Brain microvascular endothelial cell (primary cell): ENCODE results near the gene SLC25A44.

Experiments
- DNase-seq: peaks from one replicate; pipeline ENCODE4 v3.0.0-alpha.2; 2020
- H3K27ac ChIP-seq: fragments of 250-450 bp; sonication (Bioruptor Pico); 2 replicates; pipeline ENCODE4 v1.5.1; 2020; ENCODE audit warnings: mild to moderate bottlenecking, moderate library complexity
- H3K27me3 ChIP-seq: fragments of 250-450 bp; sonication (Bioruptor Pico); replicated peaks from 2 replicates; pipeline ENCODE4 v1.5.1; 2020; ENCODE audit warnings: mild to moderate bottlenecking
- H3K36me3 ChIP-seq: fragments of 250-450 bp; sonication (Bioruptor Pico); replicated peaks from 2 replicates; pipeline ENCODE4 v1.5.1; 2020; ENCODE audit warnings: mild to moderate bottlenecking
- H3K4me3 ChIP-seq: 2 replicates; pipeline ENCODE4 v1.5.1; 2011; ENCODE audit warnings: low read depth, mild to moderate bottlenecking, control low read depth, low read length, moderate library complexity
- CTCF ChIP-seq: IDR thresholded peaks from 2 replicates; pipeline ENCODE4 v1.5.1; 2011; ENCODE audit warnings: low read depth, mild to moderate bottlenecking, moderate library complexity, low read length, control low read depth, inconsistent platforms; ENCODE audit errors: missing control alignments
- in situ Hi-C: cut with HindIII; loops from 2 replicates; pipeline ENCODE4 v1.10.0; 2017; ENCODE audit warnings: low sequenced_read_pairs, low pct_ligation_motif_present

The SLC25A44 gene

GRCh38 chr1:156153362-156153761 lies 40.5 kb upstream of the SLC25A44 start, which contains the start of gene SEMA4A:
TSS of gene SEMA4A (plus strand) at chr1:156153585. CDS start at chr1:156154579, 994 bp downstream.
- no peak within 1 kb of the TSS for H3K4me3 ChIP-seq
- TF ChIP-seq CTCF, result no peak
- H3K27me3 ChIP-seq, result peaks cover 8% of the 10 kb centered on the region
- DNase-seq, result no peak
- H3K36me3 ChIP-seq, result no peaks in the 10 kb centered on the region
- in situ Hi-C loops, result no loop called here
- H3K27ac ChIP-seq, result no peak within 1 kb of the TSS

GRCh38 chr1:156154317-156154749 lies 39.6 kb upstream of the SLC25A44 start:
- H3K4me3 ChIP-seq, result no peak overlapping the region
- H3K27me3 ChIP-seq, result peaks cover 8% of the 10 kb centered on the region
- in situ Hi-C loops, result no loop called here
- no peak overlapping the region for H3K27ac ChIP-seq
- TF ChIP-seq CTCF, result no peak
- no peaks in the 10 kb centered on the region for H3K36me3 ChIP-seq
- DNase-seq, result no peak

- Histone ChIP-seq H3K27me3 (no peaks in the 10 kb centered on the region), H3K27ac (no peak overlapping the region), H3K36me3 (no peaks in the 10 kb centered on the region), H3K4me3 (no peak overlapping the region)
- DNase-seq, result no peak
- no peak for TF ChIP-seq CTCF
- in situ Hi-C loops, result no loop called here
Measured at GRCh38 chr1:156155756-156156510, 38.0 kb upstream of the SLC25A44 start.

- TF ChIP-seq CTCF, result no peak
- H3K36me3 ChIP-seq, result no peaks in the 10 kb centered on the region
- in situ Hi-C loops, result no loop called here
- H3K4me3 ChIP-seq, result no peak overlapping the region
- no peaks in the 10 kb centered on the region for H3K27me3 ChIP-seq
- no peak overlapping the region for H3K27ac ChIP-seq
- no peak for DNase-seq
Measured at GRCh38 chr1:156157506-156157905, 36.4 kb upstream of the SLC25A44 start.

- no peaks in the 10 kb centered on the region for H3K27me3 ChIP-seq
- DNase-seq, result no peak
- no peak for TF ChIP-seq CTCF
- in situ Hi-C loops, result no loop called here
- H3K27ac ChIP-seq, result no peak overlapping the region
- no peak overlapping the region for H3K4me3 ChIP-seq
- H3K36me3 ChIP-seq, result no peaks in the 10 kb centered on the region
Measured at GRCh38 chr1:156157966-156158365, 35.9 kb upstream of the SLC25A44 start.
